MM.1S (cell line): ENCODE measurements around the gene SMIM1.
A peak's percentile ranks its signal among the peaks of the same experiment; 100 is the strongest.

Experiments used
- DNase-seq: peaks from one replicate; pipeline ENCODE4 v3.0.0-alpha.2; 2015
- H2AFZ ChIP-seq: fragments of 300-600 bp; sonication (generic); 2 replicates; pipeline ENCODE4 v1.6.0; 2016; ENCODE audit warnings: antibody characterized with exemption, low read length
- H3F3A ChIP-seq: fragments of 300-600 bp; sonication (generic); 2 replicates; pipeline ENCODE4 v1.6.1; 2016; ENCODE audit warnings: mild to moderate bottlenecking, antibody characterized with exemption, low read length, moderate library complexity, mixed read lengths; ENCODE audit not compliant: insufficient read depth
- H3K27ac ChIP-seq: fragments of 300-600 bp; sonication (generic); 2 replicates; pipeline ENCODE4 v1.5.1; 2016; ENCODE audit warnings: mild to moderate bottlenecking, low read length
- H3K27me3 ChIP-seq: fragments of 300-600 bp; sonication (generic); replicated peaks from 2 replicates; pipeline ENCODE4 v1.6.0; 2016; ENCODE audit warnings: low read length; ENCODE audit not compliant: insufficient read depth
- H3K36me3 ChIP-seq: fragments of 300-600 bp; sonication (generic); replicated peaks from 2 replicates; pipeline ENCODE4 v1.6.1; 2016; ENCODE audit warnings: mild to moderate bottlenecking, low read length, mixed read lengths; ENCODE audit not compliant: insufficient read depth
- H3K4me1 ChIP-seq: fragments of 300-600 bp; sonication (generic); 2 replicates; pipeline ENCODE4 v1.6.1; 2016; ENCODE audit warnings: low read length, mixed read lengths
- H3K4me2 ChIP-seq: fragments of 300-600 bp; sonication (generic); 2 replicates; pipeline ENCODE4 v1.6.0; 2016; ENCODE audit warnings: low read depth, low read length
- H3K4me3 ChIP-seq: fragments of 300-600 bp; sonication (generic); 2 replicates; pipeline ENCODE4 v1.5.1; 2016; ENCODE audit warnings: low read length, mixed read lengths
- H3K79me2 ChIP-seq: fragments of 300-600 bp; sonication (generic); 2 replicates; pipeline ENCODE4 v1.6.1; 2016; ENCODE audit warnings: mixed run types, low read length, mixed read lengths
- H3K9ac ChIP-seq: fragments of 300-600 bp; sonication (generic); 2 replicates; pipeline ENCODE4 v1.6.1; 2016; ENCODE audit warnings: low read length, mixed read lengths
- H3K9me2 ChIP-seq: fragments of 300-600 bp; sonication (generic); replicated peaks from 2 replicates; pipeline ENCODE4 v1.6.1; 2016; ENCODE audit warnings: mild to moderate bottlenecking, low read length, mixed read lengths; ENCODE audit not compliant: insufficient read depth
- H3K9me3 ChIP-seq: fragments of 300-600 bp; sonication (generic); replicated peaks from 2 replicates; pipeline ENCODE4 v1.6.1; 2016; ENCODE audit warnings: mild to moderate bottlenecking, low read length, mixed read lengths; ENCODE audit not compliant: insufficient read depth
- H4K20me1 ChIP-seq: fragments of 300-600 bp; sonication (generic); 2 replicates; pipeline ENCODE4 v1.6.1; 2016; ENCODE audit warnings: mild to moderate bottlenecking, low read length, moderate library complexity, mixed read lengths; ENCODE audit not compliant: insufficient read depth
- CTCF ChIP-seq: fragments of 300-600 bp; sonication (generic); IDR thresholded peaks from 2 replicates; pipeline ENCODE4 v1.5.1; 2016; ENCODE audit warnings: antibody characterized with exemption, low read length, mixed read lengths
- EZH2 ChIP-seq: fragments of 300-600 bp; sonication (generic); optimal IDR thresholded peaks from 2 replicates; pipeline ENCODE3; 2017; ENCODE audit warnings: low read depth, mild to moderate bottlenecking, antibody characterized with exemption, low read length, mixed read lengths
- EZH2phosphoT487 ChIP-seq: fragments of 300-600 bp; sonication (generic); IDR thresholded peaks from 2 replicates; pipeline ENCODE4 v1.6.1; 2018; ENCODE audit warnings: antibody characterized with exemption, low read length

Gene SMIM1

GRCh38 chr1:3790952-3791351, 18.4 kb downstream of the SMIM1 start:
- Histone ChIP-seq H2AFZ (no peak overlapping the region), H3K79me2 (peaks cover 82% of the 10 kb centered on the region), H3K27ac (no peak overlapping the region), H3K4me1 (peaks cover 6% of the 10 kb centered on the region; the same call in 1 of the 2 replicates), H3K9ac (no peak overlapping the region), H4K20me1 (no peaks in the 10 kb centered on the region), H3K4me2 (no peak overlapping the region), H3K9me3 (no peaks in the 10 kb centered on the region), H3K4me3 (no peak overlapping the region), H3K36me3 (0 out of 2 replicates have a peak, but pooled peaks cover 5% of the 10 kb centered on the region), H3K9me2 (no peaks in the 10 kb centered on the region), H3K27me3 (no peaks in the 10 kb centered on the region), H3F3A (no peaks in the 10 kb centered on the region)
- no peak for TF ChIP-seq CTCF
- no peak for TF ChIP-seq EZH2
- no peak for DNase-seq

DNA sequence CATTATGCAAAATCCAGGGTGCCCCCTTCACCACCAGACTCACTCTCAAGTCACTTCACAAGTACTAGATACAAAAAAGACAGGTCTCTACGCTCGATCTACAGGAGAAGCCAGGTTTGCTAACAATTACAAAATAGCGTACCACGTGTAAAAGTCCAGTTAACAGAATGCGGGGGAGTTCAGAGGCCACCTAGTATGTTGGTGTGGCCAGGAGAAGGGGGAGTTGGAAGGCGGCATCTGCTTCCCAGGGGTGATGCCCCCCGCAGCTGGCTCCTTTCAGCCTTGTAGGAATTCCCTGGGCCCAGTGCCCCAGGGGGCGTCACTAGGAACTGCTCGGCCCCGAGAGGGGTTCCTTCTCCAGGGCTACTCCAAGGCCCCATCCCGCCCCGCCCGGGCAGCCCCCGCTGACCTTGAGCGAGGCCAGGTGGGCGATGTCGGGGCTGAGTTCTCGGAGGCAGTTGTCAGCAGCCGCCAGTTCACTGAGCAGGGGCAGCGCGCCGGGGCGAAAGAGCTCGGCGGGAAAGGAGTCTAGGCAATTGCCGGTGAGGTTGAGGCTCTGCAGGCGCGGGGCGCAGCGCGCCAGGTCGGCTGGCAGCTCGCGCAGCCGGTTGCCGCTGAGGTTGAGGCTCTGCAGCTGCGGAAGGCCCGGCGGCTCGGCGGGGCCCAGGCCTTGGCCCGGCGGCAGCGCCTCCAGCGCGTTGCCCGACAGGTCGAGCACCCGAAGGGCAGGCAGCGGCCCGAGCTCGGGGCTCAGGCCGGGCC, 23.1 kb downstream of the SMIM1 start:
- no peaks in the 10 kb centered on the region for H4K20me1 ChIP-seq
- H3K36me3 ChIP-seq, result no peaks in the 10 kb centered on the region
- H3K4me3 ChIP-seq, result peak overlapping the region; percentile 66
- peak overlapping the region; percentile 92 for H3K4me2 ChIP-seq
- no peak overlapping the region for H3K27ac ChIP-seq
- H3K27me3 ChIP-seq, result peaks cover 13% of the 10 kb centered on the region
- no peak for TF ChIP-seq EZH2
- TF ChIP-seq CTCF, result no peak
- TF ChIP-seq EZH2phosphoT487, result no peak
- H2AFZ ChIP-seq, result no peak overlapping the region
- peaks cover 6% of the 10 kb centered on the region for H3K4me1 ChIP-seq
- peaks cover 53% of the 10 kb centered on the region for H3K79me2 ChIP-seq
- no peaks in the 10 kb centered on the region for H3K9me3 ChIP-seq
- DNase-seq, result no peak
- peak overlapping the region; percentile 79 for H3K9ac ChIP-seq
- H3K9me2 ChIP-seq, result no peaks in the 10 kb centered on the region
- H3F3A ChIP-seq, result no peaks in the 10 kb centered on the region

- Histone ChIP-seq H3K79me2 (peaks cover 45% of the 10 kb centered on the region), H3K27ac (no peak within 1 kb of the TSS), H3K9me2 (no peaks in the 10 kb centered on the region), H3K4me3 (peak within 1 kb of the TSS; percentile 66), H3K4me2 (peak within 1 kb of the TSS; percentile 92), H3K9ac (peak within 1 kb of the TSS; percentile 79), H3K9me3 (no peaks in the 10 kb centered on the region), H2AFZ (peak within 1 kb of the TSS; percentile 100), H3F3A (no peaks in the 10 kb centered on the region), H3K36me3 (no peaks in the 10 kb centered on the region), H3K4me1 (peaks cover 6% of the 10 kb centered on the region), H4K20me1 (no peaks in the 10 kb centered on the region), H3K27me3 (peaks cover 15% of the 10 kb centered on the region)
- TF ChIP-seq EZH2phosphoT487, result no peak
- TF ChIP-seq EZH2, result no peak
- TF ChIP-seq CTCF, result no peak
- peak; percentile 94 for DNase-seq
Measured at GRCh38 chr1:3796215-3797061, 23.9 kb downstream of the SMIM1 start, which contains the start of gene LRRC47. Gene LRRC47 (minus strand): TSS chr1:3796498. CDS start chr1:3796476, 22 bp downstream.
